HG02884 (cell line): Measurements from ENCODE around the gene TIMP2.
"Not testable (repeated sequence)": the region's sequence is repeated elsewhere in the genome, so short reads cannot be mapped to it uniquely, and the experiment has no call there.

ENCODE experiments used
- ATAC-seq: cut with Tn5 transposase; IDR thresholded peaks from one replicate; pipeline ENCODE4 v1.9.1; 2021; ENCODE audit warnings: mild to moderate bottlenecking, moderate library complexity; ENCODE audit not compliant: unreplicated experiment

TIMP2 gene

DNA sequence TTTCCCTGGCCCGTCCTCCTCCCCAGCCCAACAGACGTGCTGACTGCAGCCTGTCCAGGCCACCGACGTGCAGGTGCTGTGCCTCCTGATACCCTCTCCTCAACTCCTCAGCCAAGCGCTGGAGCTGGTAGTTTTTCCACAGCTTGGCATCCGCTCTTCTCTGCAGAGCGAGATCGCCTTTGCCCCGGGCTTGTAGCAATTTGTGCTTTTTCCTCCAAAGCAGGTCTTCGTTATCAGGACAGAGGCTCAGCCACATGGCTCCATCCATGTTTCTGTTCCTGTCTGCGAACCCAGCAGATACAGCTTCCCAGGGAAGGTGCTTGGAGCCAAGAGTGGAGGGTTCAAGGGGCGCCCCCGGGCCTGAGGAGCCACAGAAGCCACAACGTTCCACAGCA is 33.1 kb downstream of the TIMP2 start:
- no peak for ATAC-seq

DNA sequence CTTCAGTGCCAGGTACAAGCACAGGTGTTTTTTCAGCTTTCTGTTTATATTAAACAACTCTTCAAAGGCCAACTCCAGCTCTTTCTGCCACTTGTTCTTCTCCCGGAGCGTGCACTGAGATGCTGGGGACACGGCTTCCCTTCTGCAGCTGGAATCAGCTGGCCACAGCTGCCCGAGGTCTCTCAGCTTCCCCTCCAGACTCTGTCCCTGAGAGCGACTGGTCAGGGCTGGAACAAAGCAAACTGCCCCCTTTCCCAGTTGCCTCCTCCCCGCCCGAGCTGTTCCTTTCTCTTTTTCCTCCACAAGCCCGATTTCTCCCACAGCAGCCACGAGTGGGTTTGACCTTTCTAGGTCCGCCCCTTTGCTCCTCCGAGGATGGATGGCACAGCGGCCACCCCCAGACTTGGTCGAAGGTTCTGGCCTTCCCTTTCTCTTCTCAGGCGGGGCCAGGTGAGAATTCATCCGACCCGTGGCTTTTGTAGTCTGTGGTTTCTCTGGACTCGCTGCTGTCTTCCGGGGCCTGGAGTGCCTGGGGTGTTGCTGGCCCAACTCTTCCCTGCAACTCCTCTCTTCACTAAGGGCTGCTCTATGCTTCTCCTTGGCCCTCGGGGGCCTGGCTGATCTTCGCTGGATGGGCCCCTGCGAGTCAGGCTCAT is 33.7 kb downstream of the TIMP2 start:
- no peak for ATAC-seq

DNA sequence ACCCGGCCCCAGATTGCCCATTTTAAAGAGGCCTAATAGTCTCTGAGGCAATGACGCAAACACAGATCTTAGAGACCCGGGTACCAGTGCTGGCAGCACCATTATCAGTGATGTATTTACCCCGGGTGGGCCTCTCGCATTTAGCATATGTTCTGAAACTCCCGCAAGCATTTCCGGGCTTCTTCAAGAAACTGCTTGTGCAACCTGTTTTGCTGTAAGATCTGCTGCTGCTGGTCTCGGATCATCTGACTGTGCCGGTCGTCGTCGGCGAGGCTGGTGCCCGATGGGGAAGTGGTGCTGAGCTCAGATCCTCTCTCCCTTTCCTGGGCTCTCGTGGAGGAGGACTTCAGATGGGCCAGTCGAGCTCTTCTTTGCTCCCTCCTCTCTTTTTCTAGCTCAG is 34.7 kb downstream of the TIMP2 start:
- no peak for ATAC-seq

DNA sequence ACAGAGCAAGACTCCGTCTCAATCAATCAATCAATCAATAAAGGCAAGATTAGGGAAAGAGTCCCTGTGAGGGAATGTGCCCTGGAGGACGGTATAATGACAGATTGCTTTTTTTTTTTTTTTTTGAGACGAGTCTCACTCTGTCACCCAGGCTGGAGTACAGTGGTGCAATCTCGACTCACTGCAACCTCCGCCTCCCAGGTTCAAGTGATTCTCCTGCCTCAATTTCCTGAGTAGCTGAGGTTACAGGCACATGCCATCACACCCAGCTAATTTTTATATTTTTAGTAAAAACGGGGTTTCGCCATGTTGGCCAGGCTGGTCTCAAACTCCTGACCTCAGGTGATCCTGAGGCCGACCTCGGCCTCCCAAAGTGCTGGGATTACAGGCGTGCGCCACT is 35.1 kb downstream of the TIMP2 start:
- ATAC-seq = not testable (repeated sequence)

DNA sequence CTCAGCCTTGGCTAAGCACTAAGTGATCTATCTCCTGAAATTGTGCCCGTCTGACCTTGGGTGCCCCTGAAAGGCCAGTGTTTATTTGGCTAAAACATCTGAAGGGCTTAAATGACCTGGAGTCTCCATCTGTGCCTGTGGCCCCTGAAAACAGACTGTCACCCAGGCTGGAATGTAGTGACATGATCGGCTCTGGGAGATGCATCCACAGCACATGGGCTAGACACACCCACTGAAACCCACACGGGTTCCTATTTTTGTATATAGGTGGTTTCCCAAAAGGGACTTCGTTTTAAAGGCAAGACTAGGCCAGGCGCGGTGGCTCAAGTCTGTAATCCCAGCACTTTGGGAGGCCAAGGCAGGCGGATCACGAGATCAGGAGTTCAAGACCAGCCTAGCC is 35.7 kb downstream of the TIMP2 start:
- ATAC-seq = no peak

DNA sequence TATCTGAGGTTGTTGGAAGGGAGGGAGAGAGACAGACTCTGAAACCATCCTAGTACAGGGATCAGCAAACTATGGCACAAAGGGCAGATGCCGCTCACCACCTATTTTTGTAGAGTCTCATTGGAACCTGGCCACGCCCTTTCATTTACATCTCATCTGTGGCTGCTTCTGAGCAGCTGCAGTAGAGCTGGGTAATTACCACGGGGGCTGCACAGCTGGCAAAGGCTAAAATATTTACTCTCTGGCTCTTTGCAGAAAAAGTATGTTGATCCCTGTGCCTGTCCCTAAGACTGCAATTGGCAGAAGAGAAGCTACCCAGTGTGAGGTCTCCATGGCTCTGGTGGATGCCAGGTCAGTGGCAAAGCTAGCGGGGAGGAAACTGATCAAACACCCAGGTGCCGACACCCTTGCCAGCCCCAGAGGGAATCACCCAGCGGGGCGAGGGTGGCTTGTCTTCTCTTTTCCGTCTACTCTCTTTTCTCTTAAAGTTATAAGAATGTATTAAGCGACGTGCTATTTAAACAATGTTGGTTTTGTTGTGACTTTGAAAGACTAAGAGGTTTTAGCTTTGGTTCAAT is 36.2 kb downstream of the TIMP2 start:
- no peak for ATAC-seq

DNA sequence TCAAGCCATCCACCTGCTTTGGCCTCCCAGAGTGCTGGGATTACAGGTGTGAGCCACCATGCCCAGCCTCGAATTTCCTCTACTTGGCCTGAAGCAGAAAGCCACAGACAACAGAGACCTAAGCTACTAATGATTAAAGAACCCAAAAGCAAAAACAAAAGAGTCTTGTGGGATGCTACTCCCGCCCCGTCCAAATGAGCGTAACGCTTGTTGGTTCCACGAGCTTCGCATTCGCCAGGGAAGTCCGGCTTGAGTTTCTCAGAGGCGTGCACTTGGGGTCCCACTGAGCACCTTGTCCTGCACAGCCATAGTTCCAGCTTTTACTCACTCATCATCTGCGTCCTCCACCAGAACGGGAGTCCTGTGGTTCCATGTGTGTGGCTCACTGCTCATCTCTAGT is 38.2 kb downstream of the TIMP2 start:
- ATAC-seq = no peak

DNA sequence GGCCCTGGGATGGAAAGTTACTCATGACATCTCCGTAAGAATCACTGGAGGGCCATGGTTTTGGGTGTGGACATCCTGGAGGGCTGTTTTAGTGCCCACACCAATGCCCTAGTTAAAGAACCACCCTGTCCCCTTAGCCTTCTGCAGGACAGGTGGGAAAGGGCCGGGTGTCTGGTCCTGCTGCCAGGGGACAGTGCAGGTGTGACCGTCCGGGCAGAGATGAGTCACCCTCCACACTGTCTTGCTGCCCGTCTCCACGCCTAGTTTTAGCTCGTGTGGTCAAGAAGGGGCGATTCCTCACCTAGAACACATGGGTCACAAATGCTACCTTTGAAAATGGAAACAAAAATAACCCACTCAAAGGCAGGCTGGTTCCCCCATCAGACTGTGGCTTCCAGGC is 39.2 kb downstream of the TIMP2 start:
- ATAC-seq = no peak

DNA sequence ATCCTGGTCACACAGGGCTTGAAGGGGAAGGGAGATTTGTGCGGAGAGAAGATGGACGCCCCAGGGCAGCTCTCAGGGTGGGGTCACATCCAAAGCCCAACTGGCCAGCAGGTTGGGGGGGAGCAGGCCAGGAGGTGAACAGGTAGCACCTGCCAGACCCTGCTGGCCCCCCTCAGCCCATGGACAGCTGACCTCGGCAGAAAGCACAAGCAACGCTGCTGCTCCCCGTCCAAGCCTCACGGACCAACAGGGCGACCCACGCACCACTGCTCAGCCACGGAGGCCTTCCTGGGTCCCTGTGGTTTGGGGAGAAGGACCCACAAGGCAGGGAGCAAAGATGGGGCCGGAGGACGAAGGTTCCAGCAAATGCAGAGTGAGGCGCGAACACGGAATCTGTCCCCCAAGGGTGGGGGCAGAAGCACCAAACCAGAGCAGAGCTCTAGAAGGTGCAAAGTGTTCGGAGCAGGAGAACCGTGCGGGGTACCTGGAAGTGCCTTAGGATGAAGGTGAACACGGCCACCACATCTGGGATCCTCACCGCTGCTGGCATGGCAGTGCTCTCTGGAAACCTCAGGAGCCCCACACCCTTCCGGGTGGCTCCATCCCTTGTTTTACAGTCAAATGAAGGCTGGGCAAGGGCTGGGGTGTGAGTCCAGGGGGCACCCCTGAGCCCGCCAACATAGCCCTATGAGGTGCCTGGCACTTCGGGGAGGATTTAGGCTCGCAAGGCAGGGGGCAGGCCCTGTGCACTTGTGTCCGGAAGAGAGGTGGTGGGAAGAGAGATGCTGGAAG is 40.1 kb downstream of the TIMP2 start:
- no peak for ATAC-seq

DNA sequence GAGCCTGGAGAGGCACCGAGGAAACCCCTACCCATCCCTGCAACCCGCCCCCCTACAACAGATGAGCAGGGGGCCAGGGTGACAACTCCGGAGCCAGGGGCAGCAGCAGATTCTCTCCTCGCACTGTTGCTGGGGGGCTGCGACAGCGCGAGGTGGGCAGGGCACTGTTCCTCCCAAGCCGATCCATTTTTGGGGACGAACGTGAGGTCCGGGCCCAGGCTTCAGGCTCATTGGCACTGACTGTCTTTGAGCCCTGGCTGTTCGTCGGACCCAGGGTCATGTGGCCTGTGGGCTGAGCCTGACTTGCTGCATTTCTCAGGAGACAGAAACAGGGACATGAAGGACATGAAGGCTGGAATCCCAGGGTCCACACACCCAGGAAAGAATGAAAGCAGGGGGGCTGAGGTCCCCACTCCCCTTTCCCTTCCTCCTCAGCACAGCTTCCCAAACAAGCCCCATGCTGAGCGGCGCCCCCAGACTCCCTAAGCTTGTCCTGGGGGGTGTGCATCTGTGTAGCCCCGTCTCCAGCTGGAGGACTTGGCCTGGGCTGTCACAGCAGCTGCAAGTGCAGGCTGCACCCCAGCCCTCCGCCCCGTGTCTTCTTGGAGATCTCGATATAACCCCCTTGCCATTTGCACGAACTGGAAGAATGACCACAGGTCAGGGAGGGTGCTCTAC is 40.9 kb downstream of the TIMP2 start:
- no peak for ATAC-seq

DNA sequence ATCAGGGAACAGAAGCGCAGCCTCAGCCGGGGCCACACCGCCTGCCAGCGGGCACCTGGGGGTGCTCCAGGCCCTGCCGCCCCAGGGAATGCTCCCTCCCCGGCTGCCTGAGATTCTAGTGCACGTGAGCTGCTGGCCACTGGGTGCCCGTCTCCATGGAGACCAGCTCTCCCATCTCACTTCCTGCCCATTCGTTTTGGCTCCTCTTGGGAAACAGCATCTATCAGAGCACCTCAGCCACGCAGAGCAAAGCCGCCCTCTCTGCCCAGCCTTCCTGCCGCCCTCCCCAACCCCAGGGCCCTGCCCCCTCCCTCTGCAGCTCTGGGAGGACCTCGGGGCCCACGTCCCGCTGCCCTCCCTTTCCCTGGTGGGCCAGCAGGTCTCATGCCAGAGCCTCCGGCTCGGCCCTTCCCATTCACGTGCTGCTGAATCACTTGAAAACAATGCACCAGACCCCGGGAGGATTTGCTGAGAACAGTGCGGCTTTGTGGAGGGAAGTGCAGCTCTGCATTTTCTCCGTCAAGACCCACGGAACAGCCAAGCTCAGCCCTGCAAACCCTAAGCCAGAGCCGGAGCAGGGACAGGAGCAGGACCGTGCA is 41.6 kb downstream of the TIMP2 start:
- no peak for ATAC-seq

DNA sequence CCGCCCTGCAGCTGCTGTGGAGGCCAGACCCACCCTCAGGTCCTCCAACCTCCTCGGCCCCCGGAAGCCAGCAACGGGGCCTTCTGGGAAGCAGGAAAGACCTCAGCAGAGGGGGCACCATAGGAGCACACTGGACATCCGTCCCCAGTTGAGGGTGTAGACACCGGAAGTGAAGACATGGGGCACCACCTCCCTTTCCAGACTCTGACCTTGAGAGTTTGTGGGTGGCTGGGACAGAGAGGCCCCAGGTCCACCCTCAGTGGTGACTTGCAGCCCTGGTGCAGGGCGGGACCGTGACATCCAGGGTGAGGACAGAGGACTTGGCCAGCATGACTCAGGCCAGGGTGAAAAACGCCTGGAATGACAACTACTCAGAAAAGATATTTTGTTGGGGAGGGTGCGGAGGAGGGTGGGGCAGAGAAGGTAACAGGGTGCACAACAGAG is 42.1 kb downstream of the TIMP2 start:
- no peak for ATAC-seq

DNA sequence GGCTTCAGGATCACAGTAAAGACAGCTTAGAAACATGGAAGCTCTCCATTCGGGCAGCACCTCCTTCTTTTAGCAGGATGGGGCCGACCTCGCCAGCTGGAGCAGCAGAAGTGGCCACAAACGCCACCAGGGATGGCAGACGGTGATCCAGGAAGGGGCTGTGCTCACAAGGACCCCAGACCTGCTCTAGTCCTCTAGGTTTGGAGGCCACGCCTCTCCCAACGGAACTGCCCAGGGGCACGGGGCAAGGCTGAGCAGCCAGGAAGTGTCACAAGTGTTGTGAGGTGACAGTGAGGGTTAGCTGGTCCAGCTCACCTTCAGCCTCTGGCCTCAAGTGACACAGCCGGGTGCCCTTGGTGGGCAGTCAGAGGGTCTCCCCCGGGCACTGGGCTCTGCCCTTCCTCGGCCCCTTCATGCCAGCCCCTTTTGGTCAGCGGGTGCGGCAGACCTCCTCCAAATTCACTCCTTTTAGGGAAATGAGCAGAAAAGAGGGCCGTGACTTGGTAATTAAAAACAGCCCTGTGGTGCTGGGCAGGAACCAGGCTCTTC is 42.6 kb downstream of the TIMP2 start:
- ATAC-seq = no peak

DNA sequence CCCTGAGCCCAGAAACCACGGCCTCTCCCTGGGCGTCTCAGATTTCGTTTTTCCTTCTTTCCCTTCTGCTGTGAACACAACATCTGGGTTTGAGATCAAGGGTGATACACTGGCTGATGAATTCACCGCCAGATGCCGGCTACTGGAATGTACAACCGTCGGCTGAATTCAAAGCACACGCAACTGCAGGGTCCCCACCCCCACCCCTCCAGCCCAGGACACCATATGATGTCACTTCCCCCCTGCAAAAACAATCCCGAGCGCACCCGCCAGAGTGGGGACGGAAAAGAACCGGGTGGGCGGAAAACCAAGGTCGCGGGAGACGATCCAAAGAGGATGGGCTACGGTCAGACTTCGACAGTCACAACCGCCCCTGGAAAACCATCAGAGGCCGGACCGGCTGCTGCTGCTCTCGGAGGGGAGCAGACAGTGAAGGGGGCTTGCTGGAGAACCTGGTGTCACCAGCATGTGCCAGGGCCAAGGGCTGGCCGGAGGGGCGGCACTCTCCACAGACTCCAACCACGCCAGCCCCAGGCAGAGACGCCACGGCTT is 45.5 kb downstream of the TIMP2 start:
- no peak for ATAC-seq

DNA sequence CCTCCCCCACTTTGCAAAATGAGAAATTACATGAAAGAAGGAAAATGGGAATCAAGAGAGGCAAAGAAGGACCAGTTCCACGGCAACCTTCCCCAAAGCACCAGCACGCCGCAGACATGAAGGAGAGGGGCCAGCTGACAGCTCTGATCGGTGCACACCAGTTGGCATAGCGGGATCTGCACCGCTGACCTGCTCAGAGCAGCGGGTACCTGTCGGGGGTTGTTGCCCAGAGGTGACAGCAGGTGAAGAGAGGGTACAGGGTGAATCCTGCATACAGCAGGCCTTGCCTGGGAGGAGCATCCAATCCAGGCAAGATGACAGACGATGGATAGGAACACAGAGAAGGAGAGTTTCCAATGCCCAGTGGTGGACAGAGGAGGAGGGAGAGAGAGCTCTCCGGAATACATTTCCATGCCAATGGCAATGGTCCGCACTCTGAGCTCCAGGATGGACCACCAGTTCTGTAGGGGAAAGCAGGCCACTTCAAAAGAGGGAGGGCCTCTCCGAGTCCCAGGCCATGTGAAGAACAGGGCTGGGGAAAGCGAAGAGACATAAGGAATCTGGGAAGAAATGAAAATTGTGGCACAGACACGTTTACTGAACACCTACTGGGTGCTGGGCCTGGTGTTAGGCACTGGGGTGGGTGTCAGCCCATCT is 46.2 kb downstream of the TIMP2 start:
- ATAC-seq = no peak

DNA sequence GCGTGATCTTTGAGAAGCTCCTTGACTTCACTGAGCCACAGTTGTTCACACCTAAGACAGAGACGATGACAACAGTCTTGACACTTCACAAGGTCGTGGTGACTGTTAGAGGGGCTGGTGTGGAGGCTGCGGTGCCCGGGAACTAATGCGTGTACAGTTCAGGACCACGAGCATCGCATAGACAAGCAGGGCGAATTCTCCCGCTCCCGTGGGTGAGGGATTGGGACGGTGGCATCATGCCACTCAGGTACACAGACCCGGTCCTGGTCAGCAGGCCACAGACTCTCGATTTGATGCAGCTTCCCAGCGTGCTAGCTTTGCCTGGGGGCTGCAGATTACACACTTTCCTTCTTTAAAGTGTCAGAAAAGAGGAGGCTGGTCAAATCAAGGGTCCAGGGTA is 46.9 kb downstream of the TIMP2 start:
- ATAC-seq = no peak

DNA sequence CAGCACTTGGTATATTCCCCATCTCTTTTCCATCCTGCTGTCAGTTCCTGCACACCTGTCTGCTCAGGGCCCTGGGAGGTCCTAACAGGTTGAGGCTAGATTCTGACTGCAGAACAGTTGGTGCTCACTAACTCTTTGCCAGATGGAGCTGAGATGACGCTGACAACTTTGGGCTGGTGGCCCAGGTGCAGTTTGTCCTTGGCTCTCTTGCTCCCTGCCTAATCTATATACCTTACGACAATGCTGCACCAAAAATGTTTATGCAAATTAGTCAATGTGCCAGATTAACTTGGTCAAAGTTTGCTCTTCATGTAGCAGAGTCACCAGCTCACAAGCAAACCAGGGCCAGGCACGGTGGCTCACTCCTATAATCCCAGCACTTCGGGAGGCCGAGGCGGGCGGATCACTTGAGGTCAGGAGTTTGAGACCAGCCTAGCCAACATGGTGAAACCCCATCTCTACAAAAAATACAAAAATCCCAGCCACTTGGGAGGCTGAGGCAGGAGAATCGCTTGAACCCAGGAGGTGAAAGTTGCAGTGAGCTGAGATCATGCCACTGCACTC is 48.2 kb downstream of the TIMP2 start:
- ATAC-seq = not testable (repeated sequence)

DNA sequence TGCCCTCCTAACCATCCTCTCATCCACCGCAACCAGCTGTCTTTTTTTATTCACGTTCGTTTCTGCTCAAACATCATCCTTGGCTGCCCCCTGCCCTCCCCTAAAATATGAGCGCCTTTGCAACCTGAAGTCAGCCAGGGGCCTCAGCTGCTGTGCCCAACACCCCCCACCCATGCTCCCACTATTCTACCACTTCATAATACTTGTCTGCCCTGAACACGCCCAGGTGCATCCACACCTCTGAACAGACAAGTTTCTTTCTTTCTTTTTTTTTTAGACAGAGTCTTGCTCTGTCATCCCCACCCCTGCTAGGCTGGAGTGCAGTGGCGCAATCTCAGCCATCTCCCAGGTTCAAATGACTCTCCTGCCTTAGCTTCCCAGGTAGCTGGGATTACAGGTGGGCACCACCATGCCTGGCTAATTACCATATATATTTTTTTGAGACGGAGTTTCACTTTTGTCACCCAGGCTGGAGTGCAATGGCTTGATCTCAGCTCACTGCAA is 49.0 kb downstream of the TIMP2 start:
- no peak for ATAC-seq

DNA sequence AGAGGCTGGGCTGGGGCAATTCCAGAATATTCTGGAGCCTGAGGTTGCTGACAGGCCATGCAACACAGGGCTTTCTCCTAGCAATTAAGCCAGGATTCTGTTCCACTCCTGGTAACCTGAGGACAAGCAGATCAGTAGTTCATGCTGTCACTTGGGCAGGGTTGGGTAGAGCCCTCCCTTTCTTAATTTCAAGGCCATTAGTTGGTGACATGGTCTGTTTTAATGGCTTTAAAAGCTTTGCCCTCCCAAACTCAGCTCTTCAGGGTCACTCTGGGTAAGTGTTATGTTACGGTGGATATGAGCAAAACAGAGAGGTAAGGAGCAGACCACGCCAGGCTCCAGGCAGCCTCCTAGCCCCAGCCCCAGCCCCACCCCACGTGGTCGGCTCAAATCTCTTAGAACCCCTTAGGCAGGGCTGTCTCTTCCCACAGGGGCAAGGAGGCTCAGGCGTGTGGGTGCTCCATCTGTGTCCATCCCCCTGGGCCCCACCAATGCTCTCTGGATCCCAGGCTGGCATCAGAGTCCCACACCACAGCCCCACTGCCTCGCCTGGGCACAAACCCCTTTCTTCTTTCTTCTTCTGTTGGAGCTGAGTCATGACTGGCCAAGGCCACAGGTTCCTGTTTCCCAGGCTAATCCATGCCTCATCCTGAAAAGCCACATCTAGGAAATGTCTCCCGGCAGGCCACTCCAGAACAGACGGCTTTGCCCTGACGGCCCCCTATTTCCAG is 49.7 kb downstream of the TIMP2 start:
- no peak for ATAC-seq
